HG02970 (cell line): ENCODE measurements around the gene CRYGB.
"Not testable (repeated sequence)": the region's sequence is repeated elsewhere in the genome, so short reads cannot be mapped to it uniquely, and the experiment has no call there.

Experiments used
- ATAC-seq: cut with Tn5 transposase; IDR thresholded peaks from one replicate; pipeline ENCODE4 v1.9.1; 2021; ENCODE audit warnings: mild to moderate bottlenecking, moderate library complexity, moderate number of reproducible peaks; ENCODE audit not compliant: unreplicated experiment, low FRiP score

The CRYGB gene

GRCh38 chr2:208122248-208122647 lies 23.7 kb downstream of the CRYGB start:
- ATAC-seq: no peak

- no peak for ATAC-seq
Observed at GRCh38 chr2:208118918-208119317, 27.0 kb downstream of the CRYGB start.

- not testable (repeated sequence) for ATAC-seq
Observed at GRCh38 chr2:208117390-208117789, 28.6 kb downstream of the CRYGB start.

- no peak for ATAC-seq
Observed at GRCh38 chr2:208112969-208113368, 33.0 kb downstream of the CRYGB start.

GRCh38 chr2:208112273-208112745 lies 33.6 kb downstream of the CRYGB start:
- ATAC-seq: not testable (repeated sequence)

- ATAC-seq: no peak
Observed at GRCh38 chr2:208103616-208104015, 42.3 kb downstream of the CRYGB start.

- no peak for ATAC-seq
Observed at GRCh38 chr2:208101716-208102631, 44.0 kb downstream of the CRYGB start.

GRCh38 chr2:208099682-208100470 lies 46.1 kb downstream of the CRYGB start:
- ATAC-seq: no peak

- ATAC-seq: not testable (repeated sequence)
Observed at GRCh38 chr2:208098701-208099100, 47.3 kb downstream of the CRYGB start.

GRCh38 chr2:208098267-208098666 lies 47.7 kb downstream of the CRYGB start:
- ATAC-seq: no peak

GRCh38 chr2:208097801-208098200 lies 48.2 kb downstream of the CRYGB start:
- no peak for ATAC-seq

- ATAC-seq: no peak
Observed at GRCh38 chr2:208097313-208097712, 48.6 kb downstream of the CRYGB start.

GRCh38 chr2:208096080-208096479 lies 49.9 kb downstream of the CRYGB start:
- no peak for ATAC-seq

- ATAC-seq: no peak
Observed at GRCh38 chr2:208093128-208093527, 52.8 kb downstream of the CRYGB start.
